ENCODE data around the gene PRCD.
"Not testable (repeated sequence)": the region's sequence is repeated elsewhere in the genome, so short reads cannot be mapped to it uniquely, and the experiment has no call there.

GRCh38 chr17:76525513-76525833 is 14.4 kb upstream of the PRCD start:
- TF ChIP-seq EZH2 (IDR thresholded peaks at IDR 0.05; ENCODE audit: borderline replicate concordance, insufficient read depth, low read depth, low read length, poor library complexity, severe bottlenecking); CTCF (IDR thresholded peaks at IDR 0.05): not testable (repeated sequence)
